Hepatocyte (in vitro differentiated cells): ENCODE measurements around the gene CCDC32.

ENCODE experiments used
- CTCF ChIP-seq: fragments of 200-600 bp; sonication (generic); IDR thresholded peaks from 2 replicates; pipeline ENCODE4 v1.5.1; 2016; ENCODE audit warnings: antibody characterized with exemption, mild to moderate bottlenecking; ENCODE audit not compliant: poor library complexity
- EZH2 ChIP-seq: fragments of 200-600 bp; sonication (generic); IDR thresholded peaks from 2 replicates; pipeline ENCODE4 v1.6.1; 2016; ENCODE audit warnings: antibody characterized with exemption, mild to moderate bottlenecking, borderline replicate concordance

- no peak for TF ChIP-seq CTCF
- no peak for TF ChIP-seq EZH2
These were observed 21.1 kb downstream of the CCDC32 start for GRCh38 chr15:40543631-40544294.
